Activated CD4-positive, alpha-beta T cell treated with anti-CD3 and anti-CD28 coated beads, Interleukin-2, amount 50 U/mL, for 1 hour (primary cell): Measurements from ENCODE around the gene ZNF521.
"Not testable (repeated sequence)": the region's sequence is repeated elsewhere in the genome, so short reads cannot be mapped to it uniquely, and the experiment has no call there.

Experiments used
- DNase-seq: peaks from one replicate; pipeline ENCODE4 v3.0.0-alpha.2; 2020

The ZNF521 gene

DNA sequence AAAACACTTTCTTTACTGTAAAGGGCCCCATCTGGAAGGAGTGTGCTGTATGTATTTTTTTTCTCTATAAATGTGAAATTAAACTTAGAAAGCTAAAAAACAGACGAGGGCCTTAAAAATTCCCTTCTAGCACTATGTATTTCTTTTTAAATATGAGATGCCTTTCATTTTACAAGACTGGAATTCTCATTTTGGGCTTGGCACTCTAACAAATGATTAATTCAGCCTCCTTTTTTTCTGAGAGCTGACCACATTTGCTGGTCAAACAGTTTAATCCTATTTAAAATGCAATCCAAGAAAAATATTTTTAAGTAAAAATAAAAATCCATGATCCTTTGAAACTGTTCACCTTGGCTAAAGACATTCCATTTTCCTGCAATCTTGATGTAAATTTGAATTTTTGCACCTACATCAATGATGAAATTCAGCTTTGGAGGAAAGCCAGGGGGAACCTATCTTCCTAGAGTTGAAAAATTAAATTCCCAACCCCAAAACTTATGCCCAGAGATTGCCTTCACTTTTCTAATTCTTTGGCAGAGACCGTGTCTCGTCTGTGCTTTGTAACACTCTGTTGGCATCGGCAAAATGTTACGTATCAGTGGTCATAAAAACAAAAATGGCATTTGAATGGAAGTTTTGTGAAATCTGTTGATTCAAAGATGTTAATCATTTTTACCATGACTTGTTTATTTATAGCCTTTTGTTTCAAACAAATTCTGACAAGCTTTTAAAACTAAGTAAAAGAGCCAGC is 284.5 kb downstream of the ZNF521 start:
- no peak for DNase-seq

DNA sequence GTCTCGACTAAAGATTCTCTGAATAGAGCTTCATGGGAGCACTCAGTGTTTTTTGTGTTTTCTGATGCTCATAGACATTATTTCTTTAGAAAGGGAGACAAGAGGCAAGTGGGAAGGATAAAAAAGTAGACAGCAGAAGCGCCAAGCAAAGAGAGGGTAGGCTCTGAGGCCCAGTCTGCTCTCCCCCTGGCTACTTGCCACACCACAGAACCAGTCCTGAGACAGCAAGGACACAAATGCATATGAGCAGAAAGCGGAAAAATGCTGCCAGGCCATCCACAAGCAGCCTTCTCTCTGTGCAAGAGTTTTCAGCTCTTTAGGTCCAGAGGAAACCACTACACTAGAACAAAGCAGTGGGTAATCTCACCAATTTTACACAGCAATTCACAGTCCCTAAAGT is 285.4 kb downstream of the ZNF521 start:
- DNase-seq = no peak

DNA sequence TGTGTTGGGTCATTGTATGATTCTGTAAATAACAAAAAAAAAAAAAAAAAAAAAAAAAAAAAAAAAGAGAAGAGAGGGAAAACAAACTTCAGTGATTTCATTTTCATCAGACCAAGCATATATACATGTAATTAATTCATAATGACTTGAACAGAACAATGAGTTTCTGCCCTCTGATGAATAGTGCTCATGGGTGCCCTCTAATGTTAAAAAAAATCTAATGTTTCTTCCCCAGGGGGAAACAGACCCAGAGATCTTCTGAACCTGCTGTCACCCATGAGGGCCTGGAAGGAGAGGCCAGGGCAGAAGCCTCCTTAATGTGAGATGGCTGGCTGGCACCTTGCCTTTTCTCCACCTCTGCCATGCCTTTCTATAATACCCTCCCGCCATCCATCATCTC is 289.2 kb downstream of the ZNF521 start:
- no peak for DNase-seq

DNA sequence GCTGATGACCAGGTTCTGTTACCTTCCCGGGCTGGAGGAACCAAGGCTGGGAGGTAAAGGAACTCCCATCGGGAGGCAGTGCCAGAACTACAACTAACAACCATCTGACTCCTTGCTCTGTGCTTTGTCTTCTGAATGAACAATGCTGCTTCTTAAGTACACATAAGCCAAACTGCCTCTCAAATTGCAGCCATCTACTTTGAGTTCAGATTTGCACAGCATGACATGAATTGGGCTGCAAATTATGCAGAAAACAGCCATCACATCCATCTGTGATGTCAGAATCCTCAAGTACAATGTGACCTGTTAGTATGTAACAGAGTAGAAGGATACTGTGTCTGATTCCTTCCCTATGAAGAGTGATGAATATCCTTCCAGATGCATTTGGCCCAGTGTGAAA is 290.6 kb downstream of the ZNF521 start:
- no peak for DNase-seq

DNA sequence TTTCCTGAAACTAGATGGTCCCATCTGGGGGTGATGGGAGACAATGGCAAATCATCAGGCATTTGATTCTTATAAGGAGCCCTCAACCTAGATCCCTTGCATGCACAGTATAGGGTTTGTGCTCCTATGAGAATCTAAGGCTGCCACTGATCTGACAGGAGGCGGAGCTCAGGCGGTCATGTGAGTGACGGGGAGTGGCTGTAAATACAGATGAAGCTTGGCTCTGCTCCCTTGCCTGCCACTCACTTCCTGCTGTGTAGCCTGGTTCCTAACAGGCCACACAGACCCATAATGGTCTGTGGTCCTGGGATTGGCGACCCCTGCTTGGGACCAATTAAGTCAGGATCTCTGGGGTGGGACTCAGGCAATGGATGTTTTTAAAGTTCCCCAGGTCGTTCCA is 293.4 kb downstream of the ZNF521 start:
- DNase-seq = no peak

DNA sequence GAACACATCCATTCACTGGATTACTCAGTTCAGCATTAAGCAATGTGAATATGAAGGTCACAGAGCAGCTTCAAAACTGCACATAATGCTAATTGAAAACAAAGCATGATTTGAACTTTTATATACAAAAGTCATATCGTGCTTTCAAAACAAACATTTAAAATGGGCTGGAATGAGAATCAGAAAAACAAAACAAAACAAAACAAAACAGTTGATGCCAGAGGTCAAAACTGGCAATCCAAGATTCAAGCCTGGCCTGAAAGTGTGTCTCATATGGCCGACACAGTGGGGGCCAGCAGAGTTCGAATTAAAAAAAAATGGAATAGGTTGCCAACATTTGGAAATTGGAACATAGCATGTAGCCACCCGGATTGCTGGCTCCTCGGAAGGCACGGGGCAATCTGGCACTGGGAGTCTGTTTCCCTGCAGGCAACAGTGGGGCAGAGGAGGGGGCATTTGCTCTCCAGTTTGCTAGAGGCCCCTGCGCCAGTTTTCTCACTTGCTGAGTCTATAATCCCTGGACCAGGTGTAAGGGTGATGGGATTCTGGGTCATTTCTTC is 294.4 kb downstream of the ZNF521 start:
- DNase-seq = no peak

DNA sequence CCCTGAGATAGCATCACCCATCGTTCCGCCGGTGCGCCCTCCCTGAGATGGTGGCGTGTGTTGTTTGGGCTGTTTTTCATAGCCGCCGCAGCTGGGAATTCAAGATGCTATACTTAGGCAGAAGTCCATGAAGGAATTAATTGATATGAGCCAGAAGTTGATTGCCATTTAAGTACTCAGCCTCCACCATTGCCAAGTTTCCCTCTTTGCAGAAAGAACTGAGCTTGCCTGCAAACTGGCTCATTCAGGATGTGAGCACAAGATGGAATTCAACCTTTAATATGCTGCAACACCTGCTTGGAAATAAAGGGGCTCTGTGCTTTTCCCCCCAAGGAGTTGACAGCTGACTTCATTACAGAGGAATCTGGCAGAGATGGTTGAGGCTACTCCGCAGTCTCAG is 295.5 kb downstream of the ZNF521 start:
- DNase-seq = no peak

DNA sequence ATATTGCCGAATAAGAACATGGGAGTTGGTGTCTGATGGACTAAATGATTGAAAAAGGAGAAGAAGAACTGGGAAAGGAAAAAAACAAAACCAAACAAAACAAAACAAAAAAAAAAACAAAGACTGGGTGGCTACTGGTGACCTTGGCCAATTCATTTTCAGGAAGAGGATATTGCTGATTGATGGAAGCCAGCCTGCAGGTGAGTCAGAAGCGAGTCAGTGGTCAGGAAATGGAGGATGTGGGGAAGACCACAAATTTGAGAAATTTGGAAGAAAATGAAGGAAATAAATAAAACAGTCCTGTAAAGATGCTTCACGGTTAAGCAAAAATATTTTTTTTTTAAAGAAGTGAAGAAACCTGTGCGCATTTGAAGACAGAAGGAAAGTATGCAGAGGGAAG is 296.9 kb downstream of the ZNF521 start:
- no peak for DNase-seq

DNA sequence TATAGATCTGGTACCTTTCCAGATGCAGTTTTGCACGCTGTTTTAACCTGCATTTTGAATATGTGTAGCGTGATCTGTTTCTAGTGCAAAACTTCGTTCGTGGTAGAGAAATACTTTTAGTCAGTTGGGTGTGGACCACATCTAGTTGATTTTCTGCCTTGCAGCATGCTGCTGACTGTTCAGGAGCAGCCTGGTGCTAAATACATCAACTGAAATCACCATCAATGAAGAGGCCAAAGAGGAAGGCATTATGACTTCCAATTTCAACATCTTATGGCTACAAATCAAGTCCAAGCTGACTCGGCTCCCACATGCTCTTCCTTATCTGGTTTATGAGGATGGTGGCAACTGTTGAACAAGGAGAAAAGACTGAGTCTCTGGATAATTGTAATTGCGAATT is 298.5 kb downstream of the ZNF521 start:
- no peak for DNase-seq

DNA sequence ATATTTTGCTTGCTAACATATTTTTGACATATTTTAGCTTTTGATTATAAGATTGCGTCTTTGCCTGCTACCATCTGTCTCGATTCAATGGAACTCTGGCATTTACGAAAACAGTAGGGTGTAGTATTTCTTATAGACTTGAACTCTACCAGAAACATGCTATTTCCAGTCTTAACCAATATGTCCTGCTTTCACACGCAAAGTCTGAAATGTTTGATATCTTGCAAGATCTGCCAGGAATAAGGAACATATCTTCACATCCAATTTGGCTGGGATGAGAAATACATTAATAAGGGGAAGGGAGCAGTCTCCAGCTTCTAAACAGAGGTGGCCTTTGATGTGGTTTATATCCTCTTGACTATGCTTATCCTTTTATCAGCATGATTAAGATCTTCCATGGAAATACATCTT is 299.4 kb downstream of the ZNF521 start:
- no peak for DNase-seq

DNA sequence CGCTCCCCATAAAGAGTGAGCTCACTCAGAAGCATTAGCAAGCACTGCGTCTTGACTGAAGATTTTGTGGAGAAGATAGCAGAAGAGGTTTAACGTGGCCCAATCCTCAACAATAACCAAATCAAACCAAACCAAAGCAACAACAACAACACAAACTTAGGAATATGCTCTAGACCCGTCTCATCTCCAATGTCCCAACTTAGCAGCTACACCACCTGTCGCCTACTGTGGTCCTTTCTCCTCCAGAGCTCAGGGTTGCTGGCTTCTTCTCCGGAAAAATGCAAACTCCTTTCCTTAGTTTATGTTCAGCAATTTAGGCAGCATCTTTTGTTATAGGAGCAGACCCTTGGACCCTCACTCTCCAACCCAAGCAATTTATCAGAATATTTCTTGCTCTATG is 301.4 kb downstream of the ZNF521 start:
- no peak for DNase-seq

DNA sequence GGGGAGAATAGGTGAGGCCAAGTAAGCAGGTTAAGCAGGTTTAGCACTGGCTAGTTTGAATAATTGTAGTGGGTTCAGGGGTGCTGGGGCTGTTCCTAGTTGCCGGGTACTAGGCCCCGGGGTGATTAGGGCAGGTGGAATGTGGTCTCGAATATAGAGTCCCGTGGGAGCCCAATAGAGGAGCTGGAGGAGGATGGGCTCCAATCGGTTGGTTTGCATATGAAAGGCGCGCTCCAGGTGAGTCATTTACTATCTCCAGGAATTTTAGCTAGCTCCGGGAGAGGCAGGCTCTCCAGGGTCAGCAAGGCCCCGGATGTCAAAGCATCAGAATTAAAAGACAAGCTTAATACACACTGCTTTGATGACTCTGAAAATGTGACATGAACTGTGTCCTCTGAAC is 304.0 kb downstream of the ZNF521 start:
- DNase-seq = no peak

DNA sequence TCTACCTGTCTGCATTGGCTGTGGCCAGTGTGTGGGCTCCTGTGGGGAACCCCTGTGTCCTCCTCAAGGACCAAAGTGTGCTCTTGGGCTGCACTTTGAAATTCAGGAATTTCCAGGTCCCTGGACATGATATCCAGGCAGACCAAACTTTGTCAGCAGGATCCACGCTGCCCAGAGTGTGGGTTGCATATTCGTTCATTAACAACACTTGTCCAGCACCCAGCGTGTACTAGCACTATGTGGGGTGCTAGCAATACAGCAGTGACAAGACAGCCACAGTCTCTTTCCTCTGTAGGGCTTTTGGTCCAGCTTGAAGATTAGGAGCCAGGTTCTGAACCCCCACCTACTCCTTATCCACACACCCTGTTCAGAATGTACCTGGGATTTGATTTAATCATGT is 304.5 kb downstream of the ZNF521 start:
- no peak for DNase-seq

DNA sequence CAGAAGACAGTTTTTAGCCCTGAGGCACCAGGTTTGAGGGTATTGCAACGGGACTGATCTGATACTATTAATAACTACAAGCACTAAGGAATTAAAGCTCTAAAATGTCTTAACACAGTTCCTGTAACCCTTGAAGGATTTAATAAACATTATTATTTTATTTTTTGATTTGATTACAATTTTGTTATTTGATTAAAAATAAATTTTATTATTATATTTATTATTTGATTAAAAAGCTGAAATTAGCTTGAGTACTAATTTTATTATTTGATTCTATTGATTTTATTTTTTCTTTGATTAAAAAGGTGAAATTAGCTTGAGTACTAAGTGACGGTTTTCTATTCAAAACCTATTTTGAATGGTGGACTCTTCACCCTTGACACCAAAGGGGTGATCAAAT is 307.3 kb downstream of the ZNF521 start:
- DNase-seq = no peak

DNA sequence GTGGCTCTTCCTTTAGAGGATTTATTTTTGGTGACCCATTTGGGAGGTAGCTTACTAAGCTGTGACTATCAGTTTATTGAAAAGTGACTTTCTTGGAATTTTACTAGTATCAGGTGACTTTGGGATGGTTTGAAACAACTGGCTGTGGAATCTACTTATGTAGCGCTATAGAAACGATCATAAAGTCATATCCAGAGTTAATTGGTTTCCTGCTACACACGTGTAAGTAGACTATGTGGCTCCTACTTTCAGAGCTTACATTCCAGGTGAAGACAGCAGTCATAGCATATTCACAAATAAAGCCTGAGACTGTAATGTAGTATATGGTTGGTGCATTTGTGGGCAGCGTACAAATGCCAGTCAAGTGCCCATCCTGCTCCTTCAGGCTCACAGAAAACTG is 308.9 kb downstream of the ZNF521 start:
- DNase-seq = no peak

DNA sequence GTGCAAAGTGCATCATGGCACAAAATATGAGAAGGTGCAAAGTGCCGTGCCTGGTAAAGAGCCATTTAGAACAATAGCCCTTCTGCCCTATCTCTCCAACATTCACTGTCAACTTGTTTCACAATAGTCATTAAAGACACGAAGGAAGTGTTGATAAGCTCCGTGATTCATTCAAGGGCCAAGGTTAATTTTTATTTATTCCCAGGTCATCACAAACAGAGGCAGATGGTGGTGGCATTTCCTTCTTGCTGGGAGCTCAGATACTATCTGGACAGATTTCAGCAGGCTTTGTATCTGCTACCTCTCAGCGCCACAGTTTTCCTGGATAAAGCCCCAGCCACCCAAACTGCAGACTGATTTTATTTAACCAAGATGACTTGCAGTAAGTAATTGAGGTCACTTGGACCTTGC is 309.3 kb downstream of the ZNF521 start:
- DNase-seq = no peak

DNA sequence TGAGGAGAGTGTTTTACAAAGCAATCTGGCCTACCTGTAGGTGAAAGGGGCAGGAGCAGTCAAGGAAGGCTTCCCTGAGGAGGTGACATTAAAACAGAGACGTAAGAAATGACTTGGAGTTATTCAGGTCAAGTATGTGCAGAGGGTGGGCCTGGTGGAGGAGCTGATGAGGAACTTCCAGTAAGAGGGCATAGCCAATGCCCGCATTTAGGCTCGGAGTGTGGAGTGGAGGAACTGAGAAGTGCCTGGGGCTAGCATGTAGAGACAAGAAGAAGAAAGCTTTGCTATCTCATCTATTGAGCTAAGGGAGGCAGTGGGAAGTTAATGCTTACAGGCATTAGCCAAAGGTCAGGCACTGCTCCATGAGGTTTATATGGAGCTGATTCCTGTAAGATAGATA is 312.2 kb downstream of the ZNF521 start:
- no peak for DNase-seq

DNA sequence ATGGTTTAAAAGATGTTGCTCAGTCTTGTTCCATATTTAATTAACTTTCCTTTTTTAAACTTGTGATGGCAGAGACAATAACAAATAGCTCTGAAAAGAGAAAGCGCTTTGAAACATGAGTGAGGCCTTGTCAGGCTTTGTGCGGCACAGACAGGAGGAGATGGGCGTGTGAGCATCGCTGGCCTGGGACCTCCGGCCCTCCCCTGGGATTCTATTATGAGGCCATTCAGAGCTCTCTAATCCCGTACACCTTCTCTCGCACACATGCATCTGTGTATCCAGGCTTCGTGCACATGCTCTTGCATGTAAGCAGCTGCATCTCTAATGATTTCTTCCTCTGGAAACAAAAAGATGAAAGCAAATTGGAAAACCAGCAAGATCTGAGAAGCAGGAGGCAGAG is 313.7 kb downstream of the ZNF521 start:
- no peak for DNase-seq

DNA sequence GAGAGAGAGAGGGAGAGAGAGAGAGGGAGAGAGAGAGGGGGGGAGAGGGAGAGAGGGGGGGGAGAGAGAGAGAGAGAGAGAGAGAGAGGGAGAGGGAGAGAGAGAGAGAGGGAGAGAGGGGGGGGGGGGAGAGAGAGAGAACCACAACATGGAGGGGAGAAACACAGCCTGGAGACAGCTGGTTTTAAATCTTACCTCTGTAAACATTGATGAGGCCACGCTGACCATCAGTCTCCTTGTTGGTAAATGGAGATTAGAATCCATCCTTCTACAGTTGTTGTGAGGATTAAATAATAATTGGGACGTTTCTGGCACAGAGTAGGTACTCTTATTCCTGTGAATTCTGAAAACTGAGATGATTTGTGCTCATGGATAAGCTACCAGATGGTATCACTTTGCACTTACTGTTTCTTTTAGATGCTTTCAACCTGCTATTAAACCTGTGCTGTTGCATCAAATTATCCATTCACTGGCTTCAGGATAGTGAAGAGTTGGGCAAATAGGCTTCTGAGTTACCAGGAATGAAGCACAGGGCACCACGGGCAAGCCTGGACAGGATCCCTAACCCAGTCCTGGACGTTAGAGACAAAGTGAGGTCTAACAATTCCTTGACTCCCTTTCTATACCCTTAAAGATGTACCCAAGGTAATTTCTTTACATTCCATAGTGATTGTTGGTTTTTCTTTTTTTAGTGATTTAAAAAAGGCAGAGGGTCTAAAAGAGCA is 318.1 kb downstream of the ZNF521 start:
- DNase-seq = no peak

DNA sequence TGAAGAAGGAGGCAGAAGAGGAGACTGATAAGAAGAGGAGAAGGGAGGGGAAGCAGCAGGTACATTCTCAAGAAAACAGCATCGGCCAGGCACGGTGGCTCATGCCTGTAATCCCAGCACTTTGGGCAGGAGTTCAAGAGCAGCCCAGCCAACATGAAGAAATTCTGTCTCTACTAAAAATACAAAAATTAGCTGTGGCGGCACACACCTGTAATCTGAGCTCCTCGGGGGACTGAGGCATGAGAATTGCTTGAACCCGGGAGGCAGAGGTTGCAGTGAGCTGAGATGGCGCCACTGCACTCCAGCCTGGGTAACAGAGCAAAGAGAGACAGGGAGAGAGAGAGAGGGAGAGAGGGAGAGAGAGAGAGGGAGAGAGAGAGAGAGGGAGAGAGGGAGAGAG is 318.8 kb downstream of the ZNF521 start:
- DNase-seq = not testable (repeated sequence)

DNA sequence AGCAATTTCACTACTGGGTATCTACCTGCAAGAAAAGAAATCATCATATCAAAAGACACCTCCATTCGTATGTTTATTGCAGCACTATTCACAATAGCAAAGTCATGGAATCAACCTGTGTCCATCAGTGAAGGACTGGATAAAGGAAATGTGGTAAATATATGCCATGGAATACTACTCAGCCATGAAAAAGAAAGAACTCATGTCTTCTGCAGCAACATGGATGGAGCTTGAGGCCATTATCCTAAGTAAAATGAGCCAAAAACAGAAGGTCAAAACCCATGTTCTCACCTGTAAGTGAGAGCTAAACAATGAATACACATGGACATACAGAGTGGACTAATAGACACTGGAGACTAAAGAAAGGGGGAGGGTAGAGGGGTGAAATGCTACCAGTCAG is 322.2 kb downstream of the ZNF521 start:
- no peak for DNase-seq

DNA sequence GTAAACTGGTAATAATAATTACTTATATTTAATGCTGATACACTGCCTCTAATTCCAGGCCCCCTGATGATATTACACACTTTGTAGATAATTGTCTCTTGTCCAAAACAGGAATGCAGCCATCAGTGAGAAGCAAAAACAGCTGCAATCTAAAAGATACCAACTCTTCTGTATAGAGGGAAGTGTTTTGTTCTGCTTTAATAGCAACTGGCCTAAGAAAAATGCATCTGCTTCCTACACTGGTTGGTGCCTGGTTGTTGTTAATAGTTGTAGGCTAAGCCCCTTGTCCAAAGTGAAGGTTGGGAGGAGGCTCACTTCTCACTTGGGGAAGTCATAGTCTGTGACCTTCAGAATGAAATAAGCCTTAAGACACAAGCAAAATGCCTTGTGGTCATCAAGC is 332.0 kb downstream of the ZNF521 start:
- no peak for DNase-seq

DNA sequence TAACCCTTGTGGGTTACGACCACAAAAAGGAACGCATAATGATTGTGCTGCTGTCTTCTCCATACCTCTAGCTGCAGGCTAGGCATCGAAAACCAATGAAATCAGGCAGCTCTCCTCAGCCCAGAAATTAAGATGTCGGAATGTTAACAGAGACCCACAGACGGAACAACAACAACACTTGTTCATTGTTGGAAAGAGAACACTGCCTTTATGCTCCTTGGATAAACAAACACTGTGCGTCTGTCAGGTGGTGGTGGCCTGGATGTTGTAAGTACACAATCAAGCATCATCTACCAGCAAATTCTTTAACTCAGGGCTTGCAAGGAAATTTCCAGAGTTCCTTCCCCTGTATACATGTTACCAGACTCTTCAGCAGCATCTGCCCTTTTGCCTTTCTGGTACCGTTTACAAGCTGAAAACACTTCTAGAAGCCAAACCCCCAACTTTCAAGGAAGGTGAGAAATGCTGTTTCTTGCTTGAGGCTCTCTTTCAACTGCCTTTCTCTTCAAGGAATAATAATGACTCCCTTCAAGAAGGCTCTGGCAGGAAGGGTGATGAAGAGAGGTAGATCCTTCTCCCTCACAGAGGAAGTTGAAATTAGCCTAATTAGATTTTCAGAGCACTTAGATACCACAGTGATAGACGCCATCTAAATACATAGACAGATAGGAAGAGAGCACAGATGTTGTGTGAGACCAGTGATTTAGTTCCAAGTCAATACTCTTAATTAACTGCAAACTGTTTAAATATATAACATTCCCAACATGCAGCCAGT is 332.7 kb downstream of the ZNF521 start:
- no peak for DNase-seq

DNA sequence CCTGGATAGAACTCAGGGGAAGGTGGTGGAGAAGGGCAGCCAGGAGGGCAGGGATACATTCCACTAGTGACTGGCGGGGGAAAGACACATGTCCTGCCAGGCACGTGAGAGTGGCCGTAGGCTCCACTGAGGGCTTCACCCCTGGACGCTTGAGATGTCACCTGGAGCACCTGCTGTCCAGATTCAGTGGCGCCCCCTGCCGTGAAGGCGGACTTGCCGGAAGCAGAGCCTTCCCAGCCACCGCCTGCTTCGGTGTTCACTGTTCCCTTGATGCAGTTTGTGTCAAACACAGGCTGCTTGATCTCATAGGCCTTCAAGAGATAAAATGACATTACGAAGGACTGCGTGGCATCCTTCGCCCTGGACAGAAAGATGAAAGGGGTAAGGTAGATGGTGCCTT is 335.3 kb downstream of the ZNF521 start:
- no peak for DNase-seq
